Astrocyte of the cerebellum (primary cell): ENCODE data around the gene DDX51.

ENCODE experiments used
- DNase-seq: peaks from one replicate; pipeline ENCODE4 v3.0.0-alpha.2; 2011; ENCODE audit warnings: low read depth
- H3K4me3 ChIP-seq: 2 replicates; pipeline ENCODE4 v1.5.1; 2011; ENCODE audit warnings: mild to moderate bottlenecking, low read depth, low read length, moderate library complexity
- in situ Hi-C: cut with HindIII; loops from 2 replicates; pipeline ENCODE4 v1.10.0; 2017; ENCODE audit warnings: low sequenced_read_pairs
- TF ChIP-seq, protein P1 (sequence below): IDR thresholded peaks from 2 replicates; pipeline ENCODE4 v1.5.1; 2012; ENCODE audit warnings: low read length, low read depth, moderate library complexity, mild to moderate bottlenecking; ENCODE audit errors: missing control alignments

The DDX51 gene

DNA sequence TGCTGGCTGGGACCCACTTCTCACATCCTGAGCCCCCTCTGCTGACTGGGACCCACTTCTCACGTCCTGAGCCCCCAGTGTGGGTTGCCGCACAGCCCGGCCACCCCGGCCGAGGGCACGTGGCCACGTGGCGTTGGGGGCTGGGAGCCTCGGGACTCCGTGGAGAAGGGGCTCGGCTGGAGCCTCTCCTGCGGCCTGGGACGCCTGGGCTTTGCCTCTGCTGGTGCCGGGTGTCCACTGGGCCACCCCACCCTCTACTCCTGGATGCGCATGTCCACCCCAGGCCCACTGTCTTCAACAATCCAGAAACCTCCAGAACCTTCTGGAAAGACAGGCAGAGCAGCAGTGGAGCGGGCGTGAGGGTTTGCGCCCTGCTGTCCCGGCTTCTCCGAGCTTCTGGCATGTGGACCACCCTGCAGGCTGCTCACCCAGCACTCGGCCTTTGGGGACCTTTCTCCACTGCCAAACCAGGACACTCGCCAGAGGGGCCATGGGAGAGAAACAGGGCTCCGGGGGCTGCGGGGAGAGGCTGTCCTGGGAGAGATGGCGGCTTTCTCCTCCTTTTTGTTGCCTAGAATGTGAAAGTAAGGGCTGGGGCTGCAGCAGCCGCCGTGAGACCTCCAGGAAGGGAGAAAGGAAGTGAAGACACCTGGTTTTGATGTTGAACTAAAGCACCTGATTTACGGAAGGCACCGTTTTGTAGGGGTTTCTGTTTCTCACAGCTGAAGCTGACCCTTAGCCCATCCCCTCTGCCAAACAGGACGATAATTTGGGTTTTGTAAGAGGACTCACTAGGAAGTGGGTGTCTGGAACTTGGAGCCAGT is 30.1 kb upstream of the DDX51 start:
- TF ChIP-seq, protein P1, sequence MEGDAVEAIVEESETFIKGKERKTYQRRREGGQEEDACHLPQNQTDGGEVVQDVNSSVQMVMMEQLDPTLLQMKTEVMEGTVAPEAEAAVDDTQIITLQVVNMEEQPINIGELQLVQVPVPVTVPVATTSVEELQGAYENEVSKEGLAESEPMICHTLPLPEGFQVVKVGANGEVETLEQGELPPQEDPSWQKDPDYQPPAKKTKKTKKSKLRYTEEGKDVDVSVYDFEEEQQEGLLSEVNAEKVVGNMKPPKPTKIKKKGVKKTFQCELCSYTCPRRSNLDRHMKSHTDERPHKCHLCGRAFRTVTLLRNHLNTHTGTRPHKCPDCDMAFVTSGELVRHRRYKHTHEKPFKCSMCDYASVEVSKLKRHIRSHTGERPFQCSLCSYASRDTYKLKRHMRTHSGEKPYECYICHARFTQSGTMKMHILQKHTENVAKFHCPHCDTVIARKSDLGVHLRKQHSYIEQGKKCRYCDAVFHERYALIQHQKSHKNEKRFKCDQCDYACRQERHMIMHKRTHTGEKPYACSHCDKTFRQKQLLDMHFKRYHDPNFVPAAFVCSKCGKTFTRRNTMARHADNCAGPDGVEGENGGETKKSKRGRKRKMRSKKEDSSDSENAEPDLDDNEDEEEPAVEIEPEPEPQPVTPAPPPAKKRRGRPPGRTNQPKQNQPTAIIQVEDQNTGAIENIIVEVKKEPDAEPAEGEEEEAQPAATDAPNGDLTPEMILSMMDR = no peak
- H3K4me3 ChIP-seq = no peak overlapping the region
- no peak for DNase-seq
- in situ Hi-C loops = no loop called here

DNA sequence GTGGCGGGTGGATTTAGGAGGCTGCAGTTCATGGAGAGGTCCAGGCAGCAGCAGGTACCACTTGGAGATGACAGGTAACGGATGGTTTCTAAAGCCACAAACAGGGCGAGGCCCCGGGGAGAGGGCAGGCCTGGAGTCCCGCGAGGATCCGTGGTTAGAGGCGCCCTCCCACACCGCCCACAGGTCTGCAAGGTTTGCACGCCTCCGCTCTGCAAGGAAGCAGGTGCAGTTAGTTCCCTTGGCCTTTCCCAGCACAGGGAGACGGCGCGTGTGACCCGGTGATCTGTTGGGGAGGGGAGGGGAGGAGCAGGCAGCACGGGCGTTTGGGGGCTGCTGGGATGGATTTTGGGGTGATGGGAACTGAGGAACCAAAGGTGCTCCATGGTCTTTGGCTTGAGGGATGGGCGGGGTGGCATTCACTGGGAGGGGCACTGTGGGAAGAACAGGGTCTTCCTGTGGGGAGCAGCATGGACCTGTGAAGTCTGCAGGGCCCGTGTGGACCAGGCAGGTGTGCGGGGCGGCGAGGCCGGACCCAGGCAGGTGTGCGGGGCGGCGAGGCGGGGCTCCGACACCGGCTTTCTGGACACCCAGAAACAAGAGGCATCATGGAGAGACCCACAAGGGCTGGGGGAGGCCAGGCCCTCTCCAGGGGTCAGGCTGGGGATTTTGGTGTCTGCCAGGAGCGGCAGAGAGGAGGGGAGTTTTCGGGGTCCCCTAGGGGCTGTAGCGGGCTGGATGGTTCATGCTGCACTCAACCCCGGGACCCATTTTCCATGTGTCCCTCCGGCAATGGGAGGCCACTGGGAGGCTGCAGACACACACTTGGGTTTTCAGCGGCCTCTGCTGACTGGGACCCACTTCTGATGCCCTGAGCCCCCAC is 29.3 kb upstream of the DDX51 start:
- in situ Hi-C loops = no loop called here
- no peak overlapping the region for H3K4me3 ChIP-seq
- TF ChIP-seq, protein P1 = no peak
- no peak for DNase-seq

DNA sequence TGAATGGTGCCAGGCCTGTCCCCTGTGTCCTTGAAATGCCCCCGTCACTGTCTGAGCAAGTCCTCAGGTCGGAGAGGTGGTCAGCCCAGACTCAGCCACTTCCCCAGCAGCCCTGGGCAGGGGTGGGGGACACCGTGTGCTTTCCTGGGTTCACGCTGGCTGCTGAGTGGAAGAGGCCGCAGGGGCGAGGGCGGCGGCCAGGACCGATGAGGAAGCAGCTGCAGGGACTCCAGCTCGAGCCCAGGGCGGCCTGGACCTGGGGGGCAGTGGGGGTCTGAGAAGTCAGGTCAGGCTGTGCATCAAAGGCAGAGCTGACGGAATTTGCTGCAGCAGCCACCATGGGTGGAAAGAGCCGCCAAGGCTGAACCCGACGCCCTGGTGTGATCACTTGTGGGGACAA is 28.5 kb upstream of the DDX51 start:
- DNase-seq = no peak
- TF ChIP-seq, protein P1 = no peak
- no peak overlapping the region for H3K4me3 ChIP-seq
- in situ Hi-C loops = no loop called here

DNA sequence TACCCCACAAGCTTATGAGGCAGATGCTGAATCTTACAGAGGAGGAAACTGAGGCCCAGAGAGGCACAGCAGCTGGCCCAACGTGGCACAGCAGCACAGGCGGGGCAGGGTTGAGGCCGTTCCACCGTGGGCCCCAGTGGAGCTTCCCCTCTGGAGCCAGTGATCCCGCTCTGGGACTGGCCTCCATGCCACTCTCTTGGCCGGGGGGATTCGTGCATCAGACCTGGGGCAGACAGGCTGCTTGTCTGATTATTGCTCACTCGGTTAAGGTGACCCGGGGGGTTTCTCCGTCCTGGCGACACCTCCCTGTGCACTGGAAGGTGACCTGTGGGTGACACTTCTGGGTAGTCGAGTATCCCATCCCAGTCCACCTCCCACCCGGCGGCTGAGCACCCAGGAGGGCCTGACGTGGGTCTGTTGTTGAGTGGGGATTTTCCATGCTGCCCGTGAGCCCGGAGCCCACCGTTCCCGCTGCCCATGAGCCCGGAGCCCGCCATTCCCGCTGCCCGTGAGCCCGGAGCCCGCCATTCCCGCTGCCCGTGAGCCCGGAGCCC is 27.9 kb upstream of the DDX51 start:
- no peak for DNase-seq

DNA sequence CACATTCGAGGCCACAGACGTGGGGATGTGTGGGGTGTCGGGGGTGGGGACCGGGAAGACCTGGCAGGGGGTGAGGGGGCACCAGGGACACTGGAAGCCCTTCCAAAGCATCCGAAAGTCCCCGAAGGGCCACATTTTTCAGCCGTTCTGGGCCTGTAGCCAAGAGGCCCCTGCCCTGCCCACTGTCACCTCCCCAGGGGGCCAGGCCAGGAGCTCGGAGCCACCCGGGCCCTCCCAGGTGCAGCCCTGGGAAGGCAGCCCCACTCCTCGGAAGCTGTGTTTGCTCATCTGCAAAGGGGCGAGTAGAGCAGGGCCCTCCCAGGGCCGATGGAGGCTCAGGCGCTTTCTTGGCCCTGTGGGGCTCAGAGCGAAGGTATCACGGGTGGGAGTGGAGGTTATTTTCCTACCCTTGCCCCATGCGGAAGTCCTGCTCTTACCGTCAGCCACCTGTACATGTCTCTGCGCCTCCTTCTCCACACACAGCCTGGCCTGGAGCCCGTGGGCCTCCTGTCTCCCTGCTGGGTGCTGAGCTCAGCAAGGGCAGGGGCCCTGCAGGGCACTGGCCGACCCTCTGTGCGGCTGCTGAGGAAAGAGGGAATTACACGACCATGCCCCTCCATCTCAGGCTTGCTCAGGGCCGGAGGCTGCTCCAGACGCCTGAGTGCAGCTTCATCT is 27.3 kb upstream of the DDX51 start:
- TF ChIP-seq, protein P1 = no peak
- H3K4me3 ChIP-seq = no peak overlapping the region
- in situ Hi-C loops = no loop called here

More for the DNA sequence above, 27.9 kb upstream of the DDX51 start:
- in situ Hi-C loops = no loop called here
- H3K4me3 ChIP-seq = no peak overlapping the region
- TF ChIP-seq, protein P1 = no peak

More for the DNA sequence above, 27.3 kb upstream of the DDX51 start:
- DNase-seq = no peak
